CD14-positive monocyte (primary cell): ENCODE results near the gene SDK1. TPM values are rescaled to one million over a fixed set of nuclear protein-coding genes. Genes with fewer than 3 reads are reported as not detected.
A peak's percentile ranks its signal among the peaks of the same experiment; 100 is the strongest.

Experiments
- DNase-seq, 3 donors: peaks; one replicate each; pipeline ENCODE4 v3.0.0-alpha.2; 2011 to 2022
- H2AFZ ChIP-seq: 2 replicates; pipeline ENCODE4 v1.6.0; 2012; ENCODE audit warnings: mild to moderate bottlenecking, low read depth, low read length, inconsistent platforms; ENCODE audit not compliant: insufficient read depth, poor library complexity, severe bottlenecking
- H3K27ac ChIP-seq, 2 donors: 1 replicate in 1 of 2; 2 replicates in 1 of 2; pipeline ENCODE4 v1.5.1; 2012 to 2013; ENCODE audit warnings: low read length in 2 of 2, control low read depth in 1 of 2, inconsistent platforms in 1 of 2, low read depth in 1 of 2, mild to moderate bottlenecking in 1 of 2
- H3K27me3 ChIP-seq, 2 donors: one replicate each; pipeline versions ENCODE4 v1.6.0 to v1.6.1; 2011 to 2013; ENCODE audit warnings: low read length in 2 of 2; ENCODE audit not compliant: control insufficient read depth in 2 of 2, insufficient read depth in 2 of 2
- H3K36me3 ChIP-seq, 2 donors: replicated peaks in 1 of 2; 1 replicate in 1 of 2; 2 replicates in 1 of 2; pipeline versions ENCODE4 v1.5.1 to v1.6.1; 2012 to 2013; ENCODE audit warnings: low read length in 2 of 2, control low read depth in 1 of 2, inconsistent platforms in 1 of 2, mild to moderate bottlenecking in 1 of 2; ENCODE audit not compliant: insufficient read depth in 2 of 2, control insufficient read depth in 1 of 2
- H3K4me1 ChIP-seq, 2 donors: 1 replicate in 1 of 2; 2 replicates in 1 of 2; pipeline versions ENCODE4 v1.5.1 to v1.6.1; 2012 to 2013; ENCODE audit warnings: low read length in 2 of 2, control low read depth in 1 of 2, inconsistent platforms in 1 of 2, mild to moderate bottlenecking in 1 of 2, moderate library complexity in 1 of 2; ENCODE audit not compliant: insufficient read depth in 2 of 2, control insufficient read depth in 1 of 2
- H3K4me2 ChIP-seq: replicated peaks from 2 replicates; pipeline ENCODE3; 2012; ENCODE audit warnings: low read length, moderate library complexity, mild to moderate bottlenecking; ENCODE audit not compliant: poor library complexity, severe bottlenecking; ENCODE audit errors: extremely low read depth
- H3K4me3 ChIP-seq, 3 experiments: fragments of 200-600 bp in 1 of 3; sonication (generic) in 1 of 3; replicated peaks in 1 of 3; 1 replicate in 2 of 3; 2 replicates in 1 of 3; pipeline ENCODE4 v1.5.1; 2011 to 2013; ENCODE audit warnings: low read length in 3 of 3, mild to moderate bottlenecking in 3 of 3, control low read depth in 2 of 3, low read depth in 2 of 3, inconsistent platforms in 1 of 3, moderate library complexity in 1 of 3
- H3K79me2 ChIP-seq: 2 replicates; pipeline ENCODE4 v1.6.0; 2012; ENCODE audit warnings: mild to moderate bottlenecking, control low read depth, inconsistent platforms, low read length, moderate library complexity; ENCODE audit not compliant: insufficient read depth
- H3K9ac ChIP-seq: 2 replicates; pipeline ENCODE4 v1.6.0; 2017; ENCODE audit warnings: low read length, mild to moderate bottlenecking; ENCODE audit not compliant: insufficient read depth, poor library complexity, severe bottlenecking
- H3K9me3 ChIP-seq, 2 donors: replicated peaks in 1 of 2; 1 replicate in 1 of 2; 2 replicates in 1 of 2; pipeline versions ENCODE4 v1.5.1 to v1.6.1; 2012 to 2013; ENCODE audit warnings: low read length in 2 of 2, control low read depth in 1 of 2; ENCODE audit not compliant: control insufficient read depth in 1 of 2, insufficient read depth in 1 of 2
- H4K20me1 ChIP-seq: 2 replicates; pipeline ENCODE4 v1.6.0; 2012; ENCODE audit warnings: mild to moderate bottlenecking, low read length, control low read depth, moderate library complexity; ENCODE audit not compliant: insufficient read depth
- H3K27ac Mint-ChIP-seq, 7 donors: one replicate each; pipeline ENCODE4 v1.8.0; 2020; ENCODE audit warnings: mild to moderate bottlenecking in 7 of 7, mixed read lengths in 7 of 7, moderate library complexity in 6 of 7, inconsistent platforms in 2 of 7
- H3K27me3 Mint-ChIP-seq, 3 donors: one replicate each; pipeline ENCODE4 v1.8.0; 2021 to 2022; ENCODE audit warnings: low read depth in 3 of 3, mild to moderate bottlenecking in 3 of 3, mixed read lengths in 3 of 3, moderate library complexity in 3 of 3, inconsistent platforms in 1 of 3
- H3K36me3 Mint-ChIP-seq, 2 donors: one replicate each; pipeline ENCODE4 v1.8.0; 2020; ENCODE audit warnings: mixed read lengths in 2 of 2, inconsistent platforms in 1 of 2, mild to moderate bottlenecking in 1 of 2
- H3K4me1 Mint-ChIP-seq: one replicate; pipeline ENCODE4 v1.8.0; 2020; ENCODE audit warnings: mild to moderate bottlenecking, mixed read lengths
- H3K4me3 Mint-ChIP-seq, 2 donors: one replicate each; pipeline ENCODE4 v1.8.0; 2020; ENCODE audit warnings: mild to moderate bottlenecking in 2 of 2, mixed read lengths in 2 of 2, moderate library complexity in 1 of 2
- H3K9me3 Mint-ChIP-seq, 7 donors: one replicate each; pipeline ENCODE4 v1.8.0; 2020 to 2022; ENCODE audit warnings: mixed read lengths in 7 of 7, mild to moderate bottlenecking in 6 of 7, moderate library complexity in 6 of 7, inconsistent platforms in 2 of 7
- WGBS: methylation state at CpG from one replicate; pipeline ENCODE4 v1.1.5; 2013; ENCODE audit warnings: missing lambda C conversion rate; ENCODE audit not compliant: insufficient coverage; 5-methylcytosine and 5-hydroxymethylcytosine counted together
- intact Hi-C, 2 donors: fragments of 100-400 bp; cut with micrococcal nuclease; formaldehyde crosslinking; loops; one replicate each; pipeline versions ENCODE4 v1.15.0 to v1.15.1; 2023
- polyA plus RNA-seq, 3 donors: library from polyadenylated mRNA; depleted of rRNA in 1 of 3; unstranded in 2 of 3; stranded (reverse) in 1 of 3; fragments of 300-500 nt in 2 of 3; fragments of >200 nt in 1 of 3; fragmentation: Illumina TruSeq in 2 of 3; gene quantifications; 1 replicate in 2 of 3; 2 replicates in 1 of 3; pipeline ENCODE4 v1.2.3, GENCODE V29; 2012 to 2021
- TF ChIP-seq, protein P1 (sequence below): fragments of 200-600 bp; IDR thresholded peaks from one replicate; pipeline ENCODE4 v1.8.0; 2022; ENCODE audit warnings: antibody characterized with exemption, mild to moderate bottlenecking

Gene SDK1
- polyA plus RNA-seq, 3 donors: 0.01 TPM; not detected in 2

DNA sequence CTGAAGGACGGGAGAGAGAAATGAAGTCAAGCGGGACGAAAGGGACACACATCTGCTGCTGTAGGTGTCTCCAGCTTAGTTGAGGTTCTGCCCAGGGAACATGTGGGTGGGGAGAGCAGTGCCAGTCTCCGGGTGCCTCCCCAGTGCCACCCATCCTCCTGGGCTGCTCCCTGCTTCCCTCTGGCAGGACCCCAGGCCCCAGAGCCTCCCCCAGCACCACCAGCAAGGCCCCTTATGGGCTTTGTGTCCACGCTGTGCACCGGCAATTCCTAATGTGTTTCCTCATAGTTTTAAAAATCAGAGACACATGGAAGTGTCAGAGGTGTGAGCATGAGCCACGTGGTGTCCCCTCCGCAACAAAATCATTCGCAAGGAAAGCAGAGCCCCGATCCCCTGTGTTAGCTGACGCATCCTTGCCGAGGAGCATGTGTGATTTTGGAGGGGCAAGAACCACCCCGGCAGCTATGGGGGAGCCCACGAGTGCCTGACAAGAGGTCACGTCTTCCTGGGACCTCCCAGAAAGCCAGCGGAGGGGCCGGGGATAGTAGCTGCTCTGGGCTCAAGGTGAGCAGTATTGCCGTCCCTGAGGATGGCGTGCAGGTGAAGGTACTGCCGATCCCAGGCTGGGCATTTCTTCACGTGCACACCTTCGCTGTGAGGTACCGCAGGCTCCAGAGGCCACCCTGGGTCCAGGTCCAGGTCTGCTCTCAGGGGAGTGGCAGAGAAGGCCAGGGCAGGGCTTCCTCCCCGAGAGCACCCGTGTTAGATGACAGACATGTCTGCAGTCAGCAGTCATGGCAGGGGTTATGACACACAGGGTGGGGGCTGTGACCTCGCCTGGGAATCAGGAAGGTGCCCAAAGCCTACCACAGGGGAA, 932.8 kb downstream of the SDK1 start:
- Mint-ChIP-seq H3K9me3 (peaks cover 0 to 2% (median 0%) of the 10 kb centered on the region in 7 donors), H3K4me1 (no peaks in the 10 kb centered on the region), H3K27ac (no peak overlapping the region), H3K4me3 (no peak overlapping the region), H3K36me3 (no peaks in the 10 kb centered on the region), H3K27me3 (peaks cover 0 to 1% (median 0%) of the 10 kb centered on the region in 3 donors)
- H4K20me1 ChIP-seq: no peaks in the 10 kb centered on the region
- 93% methylated on average over 25 of the region's 26 CpGs for WGBS
- H3K36me3 ChIP-seq: no peaks in the 10 kb centered on the region
- H3K4me2 ChIP-seq: no peak overlapping the region
- TF ChIP-seq, protein P1, sequence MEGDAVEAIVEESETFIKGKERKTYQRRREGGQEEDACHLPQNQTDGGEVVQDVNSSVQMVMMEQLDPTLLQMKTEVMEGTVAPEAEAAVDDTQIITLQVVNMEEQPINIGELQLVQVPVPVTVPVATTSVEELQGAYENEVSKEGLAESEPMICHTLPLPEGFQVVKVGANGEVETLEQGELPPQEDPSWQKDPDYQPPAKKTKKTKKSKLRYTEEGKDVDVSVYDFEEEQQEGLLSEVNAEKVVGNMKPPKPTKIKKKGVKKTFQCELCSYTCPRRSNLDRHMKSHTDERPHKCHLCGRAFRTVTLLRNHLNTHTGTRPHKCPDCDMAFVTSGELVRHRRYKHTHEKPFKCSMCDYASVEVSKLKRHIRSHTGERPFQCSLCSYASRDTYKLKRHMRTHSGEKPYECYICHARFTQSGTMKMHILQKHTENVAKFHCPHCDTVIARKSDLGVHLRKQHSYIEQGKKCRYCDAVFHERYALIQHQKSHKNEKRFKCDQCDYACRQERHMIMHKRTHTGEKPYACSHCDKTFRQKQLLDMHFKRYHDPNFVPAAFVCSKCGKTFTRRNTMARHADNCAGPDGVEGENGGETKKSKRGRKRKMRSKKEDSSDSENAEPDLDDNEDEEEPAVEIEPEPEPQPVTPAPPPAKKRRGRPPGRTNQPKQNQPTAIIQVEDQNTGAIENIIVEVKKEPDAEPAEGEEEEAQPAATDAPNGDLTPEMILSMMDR: no peak
- no peaks in the 10 kb centered on the region for H3K27me3 ChIP-seq
- no peak overlapping the region for H2AFZ ChIP-seq
- no peaks in the 10 kb centered on the region for H3K9me3 ChIP-seq
- H3K4me3 ChIP-seq: no peak overlapping the region
- H3K79me2 ChIP-seq: no peaks in the 10 kb centered on the region
- DNase-seq: no peak
- no peaks in the 10 kb centered on the region for H3K4me1 ChIP-seq
- intact Hi-C loops: no loop called here
- H3K9ac ChIP-seq: no peak overlapping the region
- no peak overlapping the region for H3K27ac ChIP-seq

GRCh38 chr7:4234498-4234855, 933.4 kb downstream of the SDK1 start:
- Mint-ChIP-seq H3K27me3 (peaks cover 0 to 1% (median 0%) of the 10 kb centered on the region in 3 donors), H3K36me3 (no peaks in the 10 kb centered on the region), H3K4me3 (no peak overlapping the region), H3K9me3 (peaks cover 0 to 2% (median 0%) of the 10 kb centered on the region in 7 donors), H3K27ac (peak overlapping the region in 2 of 7 donors; percentile 49 to 61), H3K4me1 (no peaks in the 10 kb centered on the region)
- no peaks in the 10 kb centered on the region for H3K4me1 ChIP-seq
- WGBS: 85% methylated on average over 12 of the region's 12 CpGs
- no peaks in the 10 kb centered on the region for H4K20me1 ChIP-seq
- TF ChIP-seq, protein P1: no peak
- no peaks in the 10 kb centered on the region for H3K36me3 ChIP-seq
- H3K9ac ChIP-seq: no peak overlapping the region
- DNase-seq: no peak
- intact Hi-C loops: no loop called here
- H3K27ac ChIP-seq: no peak overlapping the region
- no peaks in the 10 kb centered on the region for H3K9me3 ChIP-seq
- H3K4me3 ChIP-seq: no peak overlapping the region
- no peaks in the 10 kb centered on the region for H3K27me3 ChIP-seq
- no peak overlapping the region for H2AFZ ChIP-seq
- H3K79me2 ChIP-seq: no peaks in the 10 kb centered on the region
- H3K4me2 ChIP-seq: no peak overlapping the region
